Ovary (tissue), 3 donors: ENCODE measurements around the gene PAK5.

ENCODE experiments used
- CTCF ChIP-seq, 3 donors: fragments of 450-650 bp in 2 of 3; fragments of 200-600 bp in 1 of 3; IDR thresholded peaks; one replicate each; pipeline versions ENCODE4 v1.5.1 to v1.8.0; 2016 to 2022; ENCODE audit warnings: antibody characterized with exemption in 3 of 3, mild to moderate bottlenecking in 1 of 3
- EP300 ChIP-seq: sonication (generic); formaldehyde crosslinking; IDR thresholded peaks from one replicate; pipeline ENCODE4 v1.6.1; 2017; ENCODE audit warnings: antibody characterized with exemption
- POLR2A ChIP-seq: fragments of 450-650 bp; IDR thresholded peaks from one replicate; pipeline ENCODE4 v1.6.1; 2017; ENCODE audit warnings: antibody characterized with exemption, mild to moderate bottlenecking, moderate library complexity
- donor health status: DM: no; HTN: no; CAD: no.

GRCh38 chr20:9677100-9677623, 161.7 kb downstream of the PAK5 start:
- TF ChIP-seq CTCF (IDR thresholded peaks at IDR 0.05): no peak
- no peak for TF ChIP-seq POLR2A
- no peak for TF ChIP-seq EP300
